HEK293 (cell line): ENCODE data around the gene CLN6.

Experiments
- GLIS1 ChIP-seq: fragments of 450-650 bp; formaldehyde crosslinking; IDR thresholded peaks from 2 replicates; pipeline ENCODE4 v1.5.1; 2016; ENCODE audit warnings: missing biosample characterization, missing genetic modification characterization
- KLF7 ChIP-seq: fragments of 450-650 bp; formaldehyde crosslinking; IDR thresholded peaks from 2 replicates; pipeline ENCODE4 v1.5.1; 2016; ENCODE audit warnings: missing biosample characterization, missing genetic modification characterization, borderline replicate concordance
- KLF8 ChIP-seq: fragments of 450-650 bp; formaldehyde crosslinking; IDR thresholded peaks from 2 replicates; pipeline ENCODE4 v1.5.1; 2016; ENCODE audit warnings: missing biosample characterization, missing genetic modification characterization
- KLF9 ChIP-seq: fragments of 450-650 bp; formaldehyde crosslinking; IDR thresholded peaks from 2 replicates; pipeline ENCODE4 v1.5.1; 2016; ENCODE audit warnings: missing biosample characterization, missing genetic modification characterization, low read depth
- ZBTB17 ChIP-seq: fragments of 450-650 bp; formaldehyde crosslinking; IDR thresholded peaks from 2 replicates; pipeline ENCODE4 v1.5.1; 2016; ENCODE audit warnings: missing biosample characterization, missing genetic modification characterization
- ZBTB20 ChIP-seq: fragments of 450-650 bp; formaldehyde crosslinking; IDR thresholded peaks from 2 replicates; pipeline ENCODE4 v1.5.1; 2016; ENCODE audit warnings: missing biosample characterization, missing genetic modification characterization
- ZNF184 ChIP-seq: fragments of 450-650 bp; IDR thresholded peaks from 2 replicates; pipeline ENCODE4 v1.5.1; 2018; ENCODE audit warnings: missing biosample characterization, mild to moderate bottlenecking, missing genetic modification characterization
- ZNF223 ChIP-seq: fragments of 450-650 bp; formaldehyde crosslinking; IDR thresholded peaks from 2 replicates; pipeline ENCODE4 v1.5.1; 2016; ENCODE audit warnings: missing biosample characterization, missing genetic modification characterization
- ZNF24 ChIP-seq: fragments of 450-650 bp; formaldehyde crosslinking; IDR thresholded peaks from 2 replicates; pipeline ENCODE4 v1.5.1; 2016; ENCODE audit warnings: missing biosample characterization, missing genetic modification characterization
- ZNF274 ChIP-seq, 2 experiments: fragments of 200-500 bp in 1 of 2; fragments of 450-650 bp in 1 of 2; sonication (Bioruptor generic) in 1 of 2; formaldehyde crosslinking in 1 of 2; IDR thresholded peaks; 2 replicates each; pipeline versions ENCODE4 v1.5.1 to v1.6.1; 2014 to 2016; ENCODE audit warnings: borderline replicate concordance in 1 of 2, inconsistent platforms in 1 of 2, low read length in 1 of 2, missing biosample characterization in 1 of 2, missing genetic modification characterization in 1 of 2
- ZNF350 ChIP-seq: fragments of 450-650 bp; formaldehyde crosslinking; IDR thresholded peaks from 2 replicates; pipeline ENCODE4 v1.5.0; 2017; ENCODE audit warnings: missing biosample characterization, mild to moderate bottlenecking, missing genetic modification characterization
- ZNF37A ChIP-seq: fragments of 450-650 bp; IDR thresholded peaks from 2 replicates; pipeline ENCODE4 v1.5.1; 2018; ENCODE audit warnings: missing biosample characterization, missing genetic modification characterization
- ZNF404 ChIP-seq: fragments of 450-650 bp; formaldehyde crosslinking; IDR thresholded peaks from 2 replicates; pipeline ENCODE4 v1.5.1; 2017; ENCODE audit warnings: missing biosample characterization, missing genetic modification characterization
- ZNF529 ChIP-seq: fragments of 450-650 bp; formaldehyde crosslinking; IDR thresholded peaks from 2 replicates; pipeline ENCODE4 v1.5.1; 2017; ENCODE audit warnings: missing genetic modification characterization, missing biosample characterization; ENCODE audit not compliant: insufficient replicate concordance
- ZNF555 ChIP-seq: fragments of 450-650 bp; formaldehyde crosslinking; conservative IDR thresholded peaks from 2 replicates; pipeline ENCODE4 v1.5.1; 2017; ENCODE audit warnings: missing biosample characterization, mild to moderate bottlenecking, missing genetic modification characterization, inconsistent platforms
- ZNF626 ChIP-seq: fragments of 450-650 bp; sonication (Bioruptor Pico); formaldehyde crosslinking; IDR thresholded peaks from 2 replicates; pipeline ENCODE4 v1.5.1; 2018; ENCODE audit warnings: missing biosample characterization, missing genetic modification characterization, inconsistent platforms
- ZNF701 ChIP-seq: fragments of 450-650 bp; formaldehyde crosslinking; IDR thresholded peaks from 2 replicates; pipeline ENCODE4 v1.5.1; 2016; ENCODE audit warnings: missing biosample characterization, missing genetic modification characterization
- ZNF785 ChIP-seq: fragments of 450-650 bp; formaldehyde crosslinking; IDR thresholded peaks from 2 replicates; pipeline ENCODE4 v1.5.1; 2016; ENCODE audit warnings: missing biosample characterization, missing genetic modification characterization
- ZNF830 ChIP-seq: fragments of 450-650 bp; IDR thresholded peaks from 2 replicates; pipeline ENCODE4 v1.5.0; 2018; ENCODE audit warnings: missing biosample characterization, missing genetic modification characterization, low read depth, mild to moderate bottlenecking, moderate library complexity
- ZXDB ChIP-seq: fragments of 450-650 bp; formaldehyde crosslinking; IDR thresholded peaks from 2 replicates; pipeline ENCODE4 v1.5.1; 2016; ENCODE audit warnings: missing biosample characterization, missing genetic modification characterization
- TF ChIP-seq, protein P1 (sequence below): fragments of 450-650 bp; formaldehyde crosslinking; IDR thresholded peaks from 2 replicates; pipeline ENCODE4 v1.5.1; 2016; ENCODE audit warnings: missing biosample characterization, missing genetic modification characterization
- TF ChIP-seq, protein P2 (sequence below): fragments of 450-650 bp; formaldehyde crosslinking; IDR thresholded peaks from 2 replicates; pipeline ENCODE4 v1.5.0; 2017; ENCODE audit warnings: missing biosample characterization, missing genetic modification characterization, borderline replicate concordance
- TF ChIP-seq, protein P3 (sequence below): fragments of 450-650 bp; formaldehyde crosslinking; IDR thresholded peaks from 2 replicates; pipeline ENCODE4 v1.5.1; 2016; ENCODE audit warnings: missing biosample characterization, missing genetic modification characterization
- TF ChIP-seq, protein P4 (sequence below): fragments of 450-650 bp; formaldehyde crosslinking; IDR thresholded peaks from 2 replicates; pipeline ENCODE4 v1.5.1; 2016; ENCODE audit warnings: missing biosample characterization, missing genetic modification characterization
- TF ChIP-seq, protein P5 (sequence below): fragments of 450-650 bp; formaldehyde crosslinking; IDR thresholded peaks from 2 replicates; pipeline ENCODE4 v1.5.1; 2016; ENCODE audit warnings: missing biosample characterization, missing genetic modification characterization
- TF ChIP-seq, protein P6 (sequence below): IDR thresholded peaks from 2 replicates; pipeline ENCODE4 v1.6.1; 2011; ENCODE audit warnings: mild to moderate bottlenecking, low read depth, low read length, borderline replicate concordance
- TF ChIP-seq, protein P7 (sequence below): fragments of 450-650 bp; formaldehyde crosslinking; IDR thresholded peaks from 2 replicates; pipeline ENCODE4 v1.5.1; 2016; ENCODE audit warnings: missing biosample characterization, missing genetic modification characterization

Gene CLN6

DNA sequence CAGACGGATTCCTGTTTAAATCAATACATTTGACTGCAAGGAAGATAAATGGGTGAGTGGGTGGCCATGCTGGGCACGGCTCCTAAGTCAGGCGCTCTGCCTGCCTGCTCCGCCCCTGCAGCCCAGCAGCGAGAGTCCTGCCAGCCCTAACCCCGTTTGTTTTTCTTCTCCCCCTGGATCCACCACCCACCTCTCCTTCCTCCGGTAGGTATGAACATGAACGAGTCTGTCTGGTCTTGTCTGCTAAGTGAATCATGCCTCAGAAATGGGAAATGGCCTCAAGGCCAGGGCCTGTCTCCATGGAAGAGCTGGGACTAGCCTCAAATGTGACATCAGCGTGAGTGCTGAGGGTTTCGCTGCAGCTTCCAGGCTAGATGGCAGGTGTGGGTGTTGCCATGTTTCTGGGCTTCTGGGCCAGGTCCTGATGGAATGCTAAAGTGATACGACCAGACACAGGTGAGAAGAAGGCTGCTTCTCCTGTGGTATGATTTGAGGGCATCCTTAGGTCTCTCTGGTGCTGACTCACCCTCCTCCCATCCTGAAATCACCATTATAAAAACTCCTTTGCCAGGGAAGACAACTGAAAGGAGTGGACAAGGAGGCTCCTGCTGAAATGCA lies 42.4 kb upstream of the CLN6 start (continued):
- TF ChIP-seq, protein P1, sequence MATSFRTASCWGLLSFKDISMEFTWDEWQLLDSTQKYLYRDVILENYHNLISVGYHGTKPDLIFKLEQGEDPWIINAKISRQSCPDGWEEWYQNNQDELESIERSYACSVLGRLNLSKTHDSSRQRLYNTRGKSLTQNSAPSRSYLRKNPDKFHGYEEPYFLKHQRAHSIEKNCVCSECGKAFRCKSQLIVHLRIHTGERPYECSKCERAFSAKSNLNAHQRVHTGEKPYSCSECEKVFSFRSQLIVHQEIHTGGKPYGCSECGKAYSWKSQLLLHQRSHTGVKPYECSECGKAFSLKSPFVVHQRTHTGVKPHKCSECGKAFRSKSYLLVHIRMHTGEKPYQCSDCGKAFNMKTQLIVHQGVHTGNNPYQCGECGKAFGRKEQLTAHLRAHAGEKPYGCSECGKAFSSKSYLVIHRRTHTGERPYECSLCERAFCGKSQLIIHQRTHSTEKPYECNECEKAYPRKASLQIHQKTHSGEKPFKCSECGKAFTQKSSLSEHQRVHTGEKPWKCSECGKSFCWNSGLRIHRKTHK (tag by site-specific recombination): no peak
- no peak for TF ChIP-seq KLF9 (tag by site-specific recombination)
- TF ChIP-seq ZNF223 (tag by site-specific recombination): no peak
- peak; percentile 15; the same call in 1 of the 2 replicates for TF ChIP-seq KLF8
- TF ChIP-seq, protein P2, sequence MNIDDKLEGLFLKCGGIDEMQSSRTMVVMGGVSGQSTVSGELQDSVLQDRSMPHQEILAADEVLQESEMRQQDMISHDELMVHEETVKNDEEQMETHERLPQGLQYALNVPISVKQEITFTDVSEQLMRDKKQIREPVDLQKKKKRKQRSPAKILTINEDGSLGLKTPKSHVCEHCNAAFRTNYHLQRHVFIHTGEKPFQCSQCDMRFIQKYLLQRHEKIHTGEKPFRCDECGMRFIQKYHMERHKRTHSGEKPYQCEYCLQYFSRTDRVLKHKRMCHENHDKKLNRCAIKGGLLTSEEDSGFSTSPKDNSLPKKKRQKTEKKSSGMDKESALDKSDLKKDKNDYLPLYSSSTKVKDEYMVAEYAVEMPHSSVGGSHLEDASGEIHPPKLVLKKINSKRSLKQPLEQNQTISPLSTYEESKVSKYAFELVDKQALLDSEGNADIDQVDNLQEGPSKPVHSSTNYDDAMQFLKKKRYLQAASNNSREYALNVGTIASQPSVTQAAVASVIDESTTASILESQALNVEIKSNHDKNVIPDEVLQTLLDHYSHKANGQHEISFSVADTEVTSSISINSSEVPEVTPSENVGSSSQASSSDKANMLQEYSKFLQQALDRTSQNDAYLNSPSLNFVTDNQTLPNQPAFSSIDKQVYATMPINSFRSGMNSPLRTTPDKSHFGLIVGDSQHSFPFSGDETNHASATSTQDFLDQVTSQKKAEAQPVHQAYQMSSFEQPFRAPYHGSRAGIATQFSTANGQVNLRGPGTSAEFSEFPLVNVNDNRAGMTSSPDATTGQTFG (tag by site-specific recombination): no peak
- TF ChIP-seq, protein P3, sequence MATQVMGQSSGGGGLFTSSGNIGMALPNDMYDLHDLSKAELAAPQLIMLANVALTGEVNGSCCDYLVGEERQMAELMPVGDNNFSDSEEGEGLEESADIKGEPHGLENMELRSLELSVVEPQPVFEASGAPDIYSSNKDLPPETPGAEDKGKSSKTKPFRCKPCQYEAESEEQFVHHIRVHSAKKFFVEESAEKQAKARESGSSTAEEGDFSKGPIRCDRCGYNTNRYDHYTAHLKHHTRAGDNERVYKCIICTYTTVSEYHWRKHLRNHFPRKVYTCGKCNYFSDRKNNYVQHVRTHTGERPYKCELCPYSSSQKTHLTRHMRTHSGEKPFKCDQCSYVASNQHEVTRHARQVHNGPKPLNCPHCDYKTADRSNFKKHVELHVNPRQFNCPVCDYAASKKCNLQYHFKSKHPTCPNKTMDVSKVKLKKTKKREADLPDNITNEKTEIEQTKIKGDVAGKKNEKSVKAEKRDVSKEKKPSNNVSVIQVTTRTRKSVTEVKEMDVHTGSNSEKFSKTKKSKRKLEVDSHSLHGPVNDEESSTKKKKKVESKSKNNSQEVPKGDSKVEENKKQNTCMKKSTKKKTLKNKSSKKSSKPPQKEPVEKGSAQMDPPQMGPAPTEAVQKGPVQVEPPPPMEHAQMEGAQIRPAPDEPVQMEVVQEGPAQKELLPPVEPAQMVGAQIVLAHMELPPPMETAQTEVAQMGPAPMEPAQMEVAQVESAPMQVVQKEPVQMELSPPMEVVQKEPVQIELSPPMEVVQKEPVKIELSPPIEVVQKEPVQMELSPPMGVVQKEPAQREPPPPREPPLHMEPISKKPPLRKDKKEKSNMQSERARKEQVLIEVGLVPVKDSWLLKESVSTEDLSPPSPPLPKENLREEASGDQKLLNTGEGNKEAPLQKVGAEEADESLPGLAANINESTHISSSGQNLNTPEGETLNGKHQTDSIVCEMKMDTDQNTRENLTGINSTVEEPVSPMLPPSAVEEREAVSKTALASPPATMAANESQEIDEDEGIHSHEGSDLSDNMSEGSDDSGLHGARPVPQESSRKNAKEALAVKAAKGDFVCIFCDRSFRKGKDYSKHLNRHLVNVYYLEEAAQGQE (tag by site-specific recombination): no peak
- TF ChIP-seq ZNF37A (tag by site-specific recombination): no peak
- no peak for TF ChIP-seq KLF7 (tag by site-specific recombination)
- TF ChIP-seq, protein P4, sequence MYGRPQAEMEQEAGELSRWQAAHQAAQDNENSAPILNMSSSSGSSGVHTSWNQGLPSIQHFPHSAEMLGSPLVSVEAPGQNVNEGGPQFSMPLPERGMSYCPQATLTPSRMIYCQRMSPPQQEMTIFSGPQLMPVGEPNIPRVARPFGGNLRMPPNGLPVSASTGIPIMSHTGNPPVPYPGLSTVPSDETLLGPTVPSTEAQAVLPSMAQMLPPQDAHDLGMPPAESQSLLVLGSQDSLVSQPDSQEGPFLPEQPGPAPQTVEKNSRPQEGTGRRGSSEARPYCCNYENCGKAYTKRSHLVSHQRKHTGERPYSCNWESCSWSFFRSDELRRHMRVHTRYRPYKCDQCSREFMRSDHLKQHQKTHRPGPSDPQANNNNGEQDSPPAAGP (tag by site-specific recombination): peak; percentile 50; the same call in 1 of the 2 replicates
- no peak for TF ChIP-seq ZNF830 (tag by site-specific recombination)
- peak; percentile 91 for TF ChIP-seq ZBTB20 (tag by site-specific recombination)
- TF ChIP-seq, protein P5, sequence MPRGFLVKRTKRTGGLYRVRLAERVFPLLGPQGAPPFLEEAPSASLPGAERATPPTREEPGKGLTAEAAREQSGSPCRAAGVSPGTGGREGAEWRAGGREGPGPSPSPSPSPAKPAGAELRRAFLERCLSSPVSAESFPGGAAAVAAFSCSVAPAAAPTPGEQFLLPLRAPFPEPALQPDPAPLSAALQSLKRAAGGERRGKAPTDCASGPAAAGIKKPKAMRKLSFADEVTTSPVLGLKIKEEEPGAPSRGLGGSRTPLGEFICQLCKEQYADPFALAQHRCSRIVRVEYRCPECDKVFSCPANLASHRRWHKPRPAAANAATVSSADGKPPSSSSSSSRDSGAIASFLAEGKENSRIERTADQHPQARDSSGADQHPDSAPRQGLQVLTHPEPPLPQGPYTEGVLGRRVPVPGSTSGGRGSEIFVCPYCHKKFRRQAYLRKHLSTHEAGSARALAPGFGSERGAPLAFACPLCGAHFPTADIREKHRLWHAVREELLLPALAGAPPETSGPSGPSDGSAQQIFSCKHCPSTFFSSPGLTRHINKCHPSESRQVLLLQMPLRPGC (tag by site-specific recombination): no peak
- no peak for TF ChIP-seq ZNF274 (IDR thresholded peaks at IDR 0.05; ENCODE audit: low read length)
- no peak for TF ChIP-seq ZNF274 (tag by site-specific recombination; IDR thresholded peaks at IDR 0.05; ENCODE audit: borderline replicate concordance)
- TF ChIP-seq ZNF555 (tag by site-specific recombination): no peak
- TF ChIP-seq ZNF184: no peak
- TF ChIP-seq GLIS1 (tag by site-specific recombination): peak; percentile 75
- no peak for TF ChIP-seq ZNF529
- TF ChIP-seq ZNF701 (tag by site-specific recombination): no peak
- no peak for TF ChIP-seq ZNF350 (tag by site-specific recombination)
- TF ChIP-seq, protein P6, sequence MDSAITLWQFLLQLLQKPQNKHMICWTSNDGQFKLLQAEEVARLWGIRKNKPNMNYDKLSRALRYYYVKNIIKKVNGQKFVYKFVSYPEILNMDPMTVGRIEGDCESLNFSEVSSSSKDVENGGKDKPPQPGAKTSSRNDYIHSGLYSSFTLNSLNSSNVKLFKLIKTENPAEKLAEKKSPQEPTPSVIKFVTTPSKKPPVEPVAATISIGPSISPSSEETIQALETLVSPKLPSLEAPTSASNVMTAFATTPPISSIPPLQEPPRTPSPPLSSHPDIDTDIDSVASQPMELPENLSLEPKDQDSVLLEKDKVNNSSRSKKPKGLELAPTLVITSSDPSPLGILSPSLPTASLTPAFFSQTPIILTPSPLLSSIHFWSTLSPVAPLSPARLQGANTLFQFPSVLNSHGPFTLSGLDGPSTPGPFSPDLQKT: no peak
- no peak for TF ChIP-seq ZNF404 (tag by site-specific recombination)
- TF ChIP-seq ZNF626 (tag by site-specific recombination): no peak
- peak; percentile 86 for TF ChIP-seq ZXDB (tag by site-specific recombination)
- no peak for TF ChIP-seq ZNF785 (tag by site-specific recombination)
- peak; percentile 96 for TF ChIP-seq ZBTB17 (tag by site-specific recombination)
- TF ChIP-seq ZNF24 (tag by site-specific recombination): 0 out of 2 replicates have a peak, but pooled peaks have one; percentile 30
- TF ChIP-seq, protein P7, sequence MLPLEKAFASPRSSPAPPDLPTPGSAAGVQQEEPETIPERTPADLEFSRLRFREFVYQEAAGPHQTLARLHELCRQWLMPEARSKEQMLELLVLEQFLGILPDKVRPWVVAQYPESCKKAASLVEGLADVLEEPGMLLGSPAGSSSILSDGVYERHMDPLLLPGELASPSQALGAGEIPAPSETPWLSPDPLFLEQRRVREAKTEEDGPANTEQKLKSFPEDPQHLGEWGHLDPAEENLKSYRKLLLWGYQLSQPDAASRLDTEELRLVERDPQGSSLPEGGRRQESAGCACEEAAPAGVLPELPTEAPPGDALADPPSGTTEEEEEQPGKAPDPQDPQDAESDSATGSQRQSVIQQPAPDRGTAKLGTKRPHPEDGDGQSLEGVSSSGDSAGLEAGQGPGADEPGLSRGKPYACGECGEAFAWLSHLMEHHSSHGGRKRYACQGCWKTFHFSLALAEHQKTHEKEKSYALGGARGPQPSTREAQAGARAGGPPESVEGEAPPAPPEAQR: no peak
